NCI-H1092 treated with DMSO at 0.1 percent for 48 hours (cell line): ENCODE measurements around the gene TMPRSS13.
A peak's percentile ranks its signal among the peaks of the same experiment; 100 is the strongest.
"Not testable (repeated sequence)": the region's sequence is repeated elsewhere in the genome, so short reads cannot be mapped to it uniquely, and the experiment has no call there.

Source experiments
- DNase-seq: peaks from one replicate; lab custom pipeline; 2025; lab: John Stamatoyannopoulos, UW

The TMPRSS13 gene

DNA sequence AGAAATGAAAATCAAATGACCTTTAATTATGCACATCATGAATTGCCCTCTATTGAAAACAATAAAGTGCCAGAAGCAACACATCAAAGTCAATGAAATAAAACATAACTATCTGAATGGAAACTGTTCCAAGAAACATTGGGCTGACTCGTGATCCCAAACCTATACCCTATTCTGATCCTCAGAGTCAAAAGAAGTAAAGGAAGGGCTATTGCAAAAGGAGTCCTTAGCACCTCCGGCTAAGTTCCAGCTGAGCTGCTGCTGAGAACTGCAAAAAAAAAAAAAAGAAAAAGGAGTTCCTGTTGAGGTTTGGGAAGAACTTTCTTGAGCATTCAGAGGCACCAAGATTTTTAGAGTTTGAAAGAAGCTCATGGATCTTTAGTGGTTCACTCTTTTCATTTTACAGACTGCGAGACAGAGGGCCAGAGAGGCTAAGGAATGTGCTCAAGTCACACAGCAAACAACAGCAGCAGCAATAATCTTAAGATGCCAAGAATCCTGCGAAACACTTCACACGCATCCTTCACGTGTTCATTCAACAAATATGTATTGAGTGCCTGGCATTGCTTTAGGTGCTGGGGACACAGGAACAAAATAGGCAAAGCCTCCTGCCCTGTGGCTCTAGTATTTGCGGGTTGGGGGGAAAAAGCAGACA is 841 bp upstream of the TMPRSS13 start:
- DNase-seq, result no peak

- no peak for DNase-seq
Measured at GRCh38 chr11:117928446-117929141, 608 bp downstream of the TMPRSS13 start.

GRCh38 chr11:117927926-117928325 is 1.3 kb downstream of the TMPRSS13 start:
- DNase-seq, result no peak

GRCh38 chr11:117926166-117926565 is 3.0 kb downstream of the TMPRSS13 start:
- DNase-seq, result not testable (repeated sequence)

- DNase-seq, result peak; percentile 70
Measured at GRCh38 chr11:117925198-117925925, 3.8 kb downstream of the TMPRSS13 start.

DNA sequence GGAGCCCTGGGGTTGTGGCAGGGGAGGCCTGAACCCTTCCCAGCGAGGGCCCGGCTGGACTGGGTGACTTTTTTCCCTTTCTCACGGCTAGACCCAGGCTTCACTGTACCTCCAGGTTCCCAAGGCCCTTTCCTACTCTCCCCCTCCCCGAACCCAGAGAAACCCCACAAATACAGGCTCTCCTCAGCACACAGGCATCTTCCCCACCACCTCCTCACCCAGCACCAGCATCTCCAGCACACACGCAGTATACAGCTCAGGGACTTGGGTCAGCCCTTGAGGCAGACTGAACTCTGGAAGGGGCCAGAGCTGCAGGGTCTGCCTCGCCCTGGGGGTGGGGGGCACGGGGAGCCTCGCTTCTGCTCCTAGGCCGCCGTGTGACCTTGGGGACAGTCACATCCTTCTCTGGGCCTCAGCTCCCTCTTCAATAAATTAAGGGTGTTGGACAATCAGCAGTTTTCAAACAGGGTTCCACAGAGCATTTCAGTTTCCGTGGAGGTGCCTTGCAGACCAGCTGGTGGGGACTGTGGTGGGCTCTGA is 4.5 kb downstream of the TMPRSS13 start:
- no peak for DNase-seq

DNA sequence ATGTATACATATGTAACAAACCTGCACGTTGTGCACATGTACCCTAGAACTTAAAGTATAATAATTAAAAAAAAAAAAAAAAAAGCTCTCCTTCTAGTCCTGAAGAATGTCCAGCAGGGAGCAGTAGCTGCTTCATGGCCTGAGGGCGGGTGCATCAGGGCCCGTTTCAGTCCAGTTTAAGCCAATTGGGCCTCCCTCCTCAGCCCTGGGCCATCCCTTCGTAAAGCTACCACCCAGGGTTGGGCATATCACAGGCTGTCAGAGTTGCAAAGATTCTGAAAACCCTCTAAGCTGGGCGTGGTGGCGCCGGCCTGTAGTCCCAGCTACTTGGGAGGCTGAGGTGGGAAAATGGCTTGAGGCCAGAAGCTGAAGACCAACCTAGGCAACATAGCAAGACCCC is 5.4 kb downstream of the TMPRSS13 start:
- no peak for DNase-seq

GRCh38 chr11:117923275-117923674 is 5.9 kb downstream of the TMPRSS13 start:
- DNase-seq, result no peak

GRCh38 chr11:117921893-117922292 is 7.3 kb downstream of the TMPRSS13 start:
- no peak for DNase-seq

- no peak for DNase-seq
Measured at GRCh38 chr11:117921456-117921855, 7.7 kb downstream of the TMPRSS13 start.

DNA sequence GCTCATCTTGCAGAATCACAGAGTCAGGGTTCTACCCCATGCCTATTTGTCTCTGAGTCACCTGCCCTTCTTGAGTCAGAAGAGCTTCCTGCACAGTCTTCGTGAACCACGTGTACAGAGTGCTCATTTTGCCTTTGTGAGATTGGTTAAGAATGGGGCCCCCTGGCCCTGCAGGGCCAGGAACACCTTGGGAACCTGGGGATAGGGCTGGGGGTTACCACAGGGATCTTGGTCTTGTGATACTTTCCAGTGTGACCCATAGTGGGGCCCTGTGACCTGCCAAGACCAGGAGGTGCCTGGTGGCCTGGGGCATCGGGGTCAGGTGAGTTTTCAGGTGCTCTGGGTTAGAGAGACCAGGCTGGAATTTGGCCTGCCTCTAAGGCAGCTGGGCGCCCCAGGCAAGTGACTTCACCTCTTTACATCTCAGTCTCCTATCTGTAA is 9.4 kb downstream of the TMPRSS13 start:
- no peak for DNase-seq

- DNase-seq, result no peak
Measured at GRCh38 chr11:117919341-117919740, 9.9 kb downstream of the TMPRSS13 start.

- no peak for DNase-seq
Measured at GRCh38 chr11:117918366-117919255, 10.6 kb downstream of the TMPRSS13 start.

DNA sequence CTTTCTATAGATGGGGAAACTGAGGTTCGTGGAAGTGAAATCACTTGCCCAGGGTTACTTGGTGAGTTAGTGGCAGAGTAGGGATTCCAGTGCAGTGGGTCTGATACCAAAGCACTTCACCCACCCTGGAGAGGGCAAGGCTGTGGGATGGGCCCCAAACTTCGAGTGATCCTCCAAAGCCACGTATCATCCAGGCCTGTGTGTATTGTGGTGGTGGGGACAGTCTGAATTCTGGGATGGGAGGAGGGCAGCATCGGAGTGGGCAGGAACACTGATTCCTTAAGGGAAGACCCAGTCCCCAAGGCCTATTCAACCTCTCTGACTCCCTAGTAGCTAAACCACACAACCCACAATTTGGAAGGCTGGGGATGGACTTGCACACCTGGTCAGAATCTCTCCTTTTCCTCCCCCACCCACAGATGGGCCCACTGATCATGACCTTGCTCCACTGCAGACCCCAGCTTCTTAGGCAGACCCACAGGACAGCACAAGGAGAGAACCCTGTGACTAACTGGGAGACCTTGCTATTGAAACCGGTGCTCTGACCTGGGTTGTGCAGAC is 11.5 kb downstream of the TMPRSS13 start:
- no peak for DNase-seq

- no peak for DNase-seq
Measured at GRCh38 chr11:117916956-117917355, 12.2 kb downstream of the TMPRSS13 start.

DNA sequence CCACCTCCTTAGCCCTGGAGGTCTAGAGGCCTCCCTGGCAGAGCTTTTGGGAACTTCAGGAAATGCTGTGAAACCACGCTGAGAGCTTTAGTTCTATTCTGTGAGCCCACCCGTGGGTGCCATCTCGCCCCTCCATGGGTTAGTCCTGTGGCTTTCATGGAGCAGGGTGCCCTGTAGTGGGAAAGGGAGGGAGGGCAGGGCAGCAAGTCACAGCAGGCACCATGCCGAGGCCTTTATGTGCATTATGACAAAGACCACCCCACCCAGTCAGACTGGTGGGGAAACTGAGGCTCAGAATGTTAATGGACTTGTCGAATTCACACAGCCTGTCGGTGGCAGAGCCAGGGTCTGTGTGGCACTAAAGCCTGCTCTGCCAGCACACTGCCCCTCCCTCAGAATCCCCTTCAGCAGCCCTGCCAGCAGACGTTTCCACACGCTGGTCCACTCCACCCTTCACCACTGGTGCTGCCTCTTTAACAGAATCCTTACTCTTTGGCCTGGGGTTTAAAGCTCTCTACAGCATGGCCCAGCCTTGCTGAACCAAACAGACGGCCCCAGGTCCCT is 13.4 kb downstream of the TMPRSS13 start:
- no peak for DNase-seq

- DNase-seq, result no peak
Measured at GRCh38 chr11:117914991-117915618, 14.1 kb downstream of the TMPRSS13 start.

- no peak for DNase-seq
Measured at GRCh38 chr11:117914398-117914761, 14.8 kb downstream of the TMPRSS13 start.

DNA sequence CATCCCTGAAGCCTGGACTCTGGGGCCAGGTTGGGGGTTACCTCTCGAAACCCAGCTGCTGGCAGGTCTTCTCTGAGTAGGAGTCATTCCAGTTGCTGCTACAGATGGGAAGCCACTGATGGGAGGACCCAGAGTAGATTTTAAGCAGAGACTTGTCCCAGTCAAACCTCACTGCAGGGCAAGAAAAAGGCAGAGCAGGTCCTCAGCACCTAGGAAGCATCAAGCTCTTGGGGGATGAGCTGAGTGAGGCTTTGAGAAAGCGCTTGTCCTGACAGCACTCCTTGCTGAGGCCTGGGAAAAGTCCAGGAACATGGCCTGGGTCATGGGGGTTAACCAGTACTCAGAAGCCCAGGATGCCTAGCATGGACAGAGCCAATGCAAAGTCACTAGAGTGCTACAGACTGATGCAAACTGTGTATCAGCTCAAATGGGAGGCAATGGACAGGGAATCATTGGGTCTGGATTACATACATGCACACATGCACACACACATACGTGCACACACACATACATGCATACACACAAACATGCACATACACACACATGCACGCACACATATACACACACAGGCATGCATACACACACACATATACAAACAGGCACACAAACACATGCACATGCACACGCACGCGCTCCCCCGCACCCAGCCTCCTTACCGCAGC is 15.3 kb downstream of the TMPRSS13 start:
- no peak for DNase-seq

DNA sequence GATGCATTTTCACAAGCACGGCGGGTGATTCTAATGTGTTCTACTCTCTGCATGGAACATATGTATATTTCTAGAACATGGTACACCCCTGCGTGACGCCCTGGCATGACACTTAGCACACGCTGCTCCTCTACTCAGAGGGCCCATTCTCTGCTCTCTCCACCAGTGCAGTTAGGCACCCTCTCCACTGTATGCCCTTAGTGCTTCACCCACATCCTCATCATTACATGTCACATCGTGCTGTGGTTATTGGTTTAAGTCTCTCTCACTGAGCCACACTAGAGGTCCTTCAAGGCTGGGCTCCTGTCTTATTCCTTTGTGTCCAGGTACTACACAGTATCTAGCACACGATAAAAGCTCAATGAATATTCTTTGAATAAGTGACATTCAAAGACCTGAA is 16.7 kb downstream of the TMPRSS13 start:
- DNase-seq, result no peak
